ENCODE measurements around the gene TM4SF4.

The TM4SF4 gene

DNA sequence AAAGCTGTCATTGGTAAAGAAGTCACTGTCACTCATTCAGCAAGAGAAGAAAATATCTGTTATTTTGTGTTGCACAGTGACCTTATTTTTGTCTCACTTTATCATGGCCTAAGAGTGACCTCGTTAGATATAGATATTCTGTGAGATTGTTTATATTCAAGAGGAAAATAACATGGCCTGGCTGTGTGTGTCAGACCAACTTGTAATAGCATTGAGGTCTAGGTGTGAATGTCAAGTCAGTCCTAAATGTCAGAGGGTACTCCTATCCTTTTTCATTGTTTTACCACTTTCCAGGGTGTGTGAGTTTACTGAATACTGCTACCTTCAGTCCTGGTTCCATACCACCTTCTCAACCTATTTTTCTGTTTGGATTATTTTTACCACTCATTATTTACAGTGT lies 18.5 kb upstream of the TM4SF4 start:
- DNase-seq: no peak

DNA sequence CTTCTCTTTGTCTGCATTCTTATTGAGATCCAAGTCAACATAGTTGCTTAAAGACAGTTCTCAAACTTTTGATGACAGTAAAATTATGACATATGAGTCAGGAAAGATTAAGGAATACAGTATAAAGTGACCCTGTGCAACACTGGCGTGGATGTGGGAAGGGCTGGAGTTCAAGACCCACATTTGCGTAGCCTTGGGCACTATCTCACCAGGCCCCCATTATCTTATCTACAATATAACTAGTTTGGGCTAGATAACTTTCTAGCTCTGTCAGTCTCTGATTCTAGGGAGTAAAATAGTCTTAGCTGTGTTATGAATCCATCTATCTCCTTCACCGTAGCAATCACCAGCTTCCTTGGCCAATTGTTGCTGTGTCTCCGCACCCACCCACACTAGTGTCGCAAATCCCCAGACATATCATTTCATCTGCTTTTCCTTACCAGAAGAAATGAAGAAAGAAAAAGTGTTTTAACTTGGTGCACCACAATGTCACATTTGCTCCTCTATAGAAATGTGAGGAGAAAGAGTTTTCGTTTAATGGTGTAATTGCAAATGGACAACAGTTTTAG lies 14.9 kb upstream of the TM4SF4 start:
- DNase-seq: no peak

DNA sequence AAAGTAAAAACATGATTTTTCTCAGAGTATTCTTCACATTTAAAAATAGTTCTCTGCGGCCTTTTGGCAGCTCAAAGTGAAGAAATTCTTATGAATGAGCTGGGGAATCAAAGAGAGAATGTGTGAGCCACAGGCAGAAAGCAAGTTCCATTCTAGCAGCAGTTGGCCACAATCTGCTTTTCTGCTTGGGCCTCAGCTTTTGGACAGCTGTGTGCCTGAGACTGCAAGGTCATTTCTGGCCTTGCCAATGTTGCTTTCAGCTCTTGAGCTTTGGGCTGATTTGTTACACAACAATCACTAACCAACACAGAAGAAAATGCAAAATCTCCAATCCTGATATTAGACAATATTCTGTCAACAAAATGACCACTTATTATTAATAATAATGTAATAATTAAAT lies 14.4 kb upstream of the TM4SF4 start:
- DNase-seq: no peak

DNA sequence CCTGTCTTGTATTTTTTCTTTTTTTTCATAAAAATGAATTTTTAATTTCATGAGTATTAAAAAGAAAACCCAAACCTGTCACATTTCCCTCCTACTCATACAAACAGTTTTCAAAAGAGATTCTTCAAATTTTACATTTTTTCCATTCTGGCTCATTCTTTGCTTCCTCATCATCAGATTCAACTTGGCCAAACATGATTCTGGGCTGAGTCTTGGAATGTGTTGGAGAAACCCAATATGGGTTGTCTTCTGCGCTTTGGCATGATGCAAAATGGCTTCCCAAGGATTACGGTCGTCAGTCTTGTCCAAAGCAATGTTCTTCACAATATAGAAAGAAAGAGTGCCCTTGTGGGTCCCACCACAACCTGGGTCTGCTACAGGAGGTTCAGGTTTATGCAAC lies 12.4 kb upstream of the TM4SF4 start:
- no peak for DNase-seq

DNA sequence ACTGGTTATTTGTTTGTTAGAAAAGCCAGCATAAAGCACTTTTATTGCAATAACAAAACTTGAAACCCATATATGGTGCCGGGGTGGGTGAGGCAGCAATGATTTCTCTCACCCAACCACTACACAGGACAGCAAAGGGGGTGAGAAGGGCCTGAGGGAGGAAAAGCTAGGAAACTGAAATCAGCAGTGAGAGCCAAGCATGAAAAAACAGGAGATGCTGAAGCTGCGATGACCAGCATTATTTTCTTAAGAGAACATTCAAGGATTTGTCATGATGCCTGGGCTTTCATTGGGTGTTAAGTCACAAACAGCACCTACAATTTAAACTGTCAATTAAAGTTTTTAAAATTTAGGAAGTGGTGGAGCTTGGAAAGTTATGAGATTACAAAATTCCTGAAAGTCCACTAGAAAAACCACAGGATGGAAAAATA lies 11.9 kb upstream of the TM4SF4 start:
- no peak for DNase-seq

DNA sequence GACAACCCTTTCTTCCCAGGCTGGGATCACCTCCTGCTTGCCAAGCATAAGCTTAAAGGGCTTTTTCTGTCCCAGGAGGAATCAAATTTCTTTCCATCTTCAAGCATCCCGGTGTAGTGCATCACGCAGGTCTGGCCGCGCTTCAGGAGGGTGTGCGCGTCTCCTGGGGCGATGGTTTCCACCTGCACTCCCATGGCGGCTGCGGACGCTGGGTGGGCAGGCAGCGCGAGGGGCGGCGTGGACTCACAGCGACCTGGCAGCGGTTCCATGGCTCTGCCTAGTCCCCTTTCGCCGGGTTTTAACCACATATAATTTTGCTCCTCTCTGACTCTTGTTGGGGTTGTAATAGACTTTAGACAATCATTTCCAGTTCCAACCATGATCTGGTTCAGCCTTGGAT lies 10.6 kb upstream of the TM4SF4 start:
- no peak for DNase-seq

DNA sequence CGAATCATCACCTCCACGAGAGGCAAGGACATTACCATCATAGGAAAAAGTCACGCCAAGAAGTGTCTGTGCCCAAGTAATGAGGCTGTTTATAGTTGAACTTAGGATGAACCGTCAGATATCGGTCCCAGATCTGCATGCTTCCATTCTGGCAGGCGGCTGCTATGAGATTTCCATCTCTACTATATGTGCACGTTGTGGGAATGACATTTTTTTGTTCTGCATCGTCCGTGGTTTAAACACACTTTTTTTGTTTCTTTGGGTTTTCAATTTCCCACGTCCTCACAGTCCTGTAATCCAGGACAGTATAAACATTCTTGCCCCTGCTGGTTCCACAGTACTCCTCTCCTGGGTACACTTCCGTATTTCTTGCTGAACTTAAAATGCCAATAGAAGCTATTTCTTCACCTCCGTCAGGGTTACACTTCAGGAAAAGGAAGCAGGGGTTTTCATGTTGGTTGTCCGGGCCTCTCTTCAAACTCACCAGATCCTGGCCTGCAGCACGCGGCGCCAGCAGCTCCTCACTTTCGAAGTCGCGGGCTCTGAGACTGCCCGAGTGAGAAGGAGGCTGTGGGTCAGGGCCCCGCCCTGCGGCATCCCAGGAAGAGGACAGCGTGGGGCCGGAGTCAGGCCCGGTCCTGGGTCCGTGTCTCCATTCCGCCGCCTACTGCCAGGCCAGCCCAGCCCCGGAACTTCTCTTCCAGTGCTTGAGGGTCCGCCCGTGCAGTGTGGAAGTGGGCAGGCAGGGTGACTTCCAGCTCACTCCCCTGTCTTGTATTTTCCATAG lies 9.8 kb upstream of the TM4SF4 start:
- no peak for DNase-seq

DNA sequence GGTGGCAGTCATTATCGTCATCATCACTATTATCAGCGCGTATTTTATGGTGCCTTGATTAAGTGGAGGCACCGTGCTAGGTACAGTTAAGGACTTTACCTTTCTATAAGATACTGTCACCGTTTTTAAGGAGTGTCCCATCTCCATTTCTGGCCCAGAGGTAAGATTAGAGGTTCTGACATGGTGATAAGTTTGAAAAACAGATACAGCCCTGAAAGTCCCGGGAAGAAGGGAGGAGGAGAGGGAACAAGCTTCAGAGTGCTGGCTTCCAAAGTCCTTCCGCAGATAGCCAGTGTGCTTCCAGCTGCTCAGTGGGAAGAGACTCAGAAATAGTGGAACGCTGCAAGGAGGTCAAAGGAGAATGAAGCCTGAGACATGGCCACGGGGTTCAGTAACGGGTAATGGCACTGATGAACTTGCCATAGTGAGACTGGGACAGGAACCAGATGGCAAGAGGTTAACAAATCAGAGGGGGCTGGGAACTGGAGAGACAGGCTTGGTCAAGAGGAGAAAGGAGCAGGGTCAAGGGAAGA lies 9.1 kb upstream of the TM4SF4 start:
- DNase-seq: no peak

DNA sequence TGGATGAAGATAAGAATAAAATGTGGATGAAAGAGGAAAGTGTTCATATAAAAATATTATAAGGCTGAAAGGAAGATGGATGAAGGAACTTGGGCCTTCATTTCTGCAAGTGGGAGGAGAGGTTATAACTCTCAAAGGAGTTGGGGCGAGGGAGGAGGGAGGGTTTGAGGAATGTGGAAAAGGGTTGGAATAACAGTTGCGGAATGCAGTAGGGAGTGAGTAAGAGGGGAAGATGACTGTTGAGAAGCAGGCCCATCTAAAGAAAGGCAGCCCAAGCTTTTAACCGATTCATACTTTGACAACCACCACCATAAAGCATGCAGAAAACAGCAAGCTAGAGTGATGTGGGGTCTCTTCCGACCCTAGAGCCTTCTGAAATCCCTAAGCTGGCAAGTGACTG lies 8.3 kb upstream of the TM4SF4 start:
- DNase-seq: no peak

DNA sequence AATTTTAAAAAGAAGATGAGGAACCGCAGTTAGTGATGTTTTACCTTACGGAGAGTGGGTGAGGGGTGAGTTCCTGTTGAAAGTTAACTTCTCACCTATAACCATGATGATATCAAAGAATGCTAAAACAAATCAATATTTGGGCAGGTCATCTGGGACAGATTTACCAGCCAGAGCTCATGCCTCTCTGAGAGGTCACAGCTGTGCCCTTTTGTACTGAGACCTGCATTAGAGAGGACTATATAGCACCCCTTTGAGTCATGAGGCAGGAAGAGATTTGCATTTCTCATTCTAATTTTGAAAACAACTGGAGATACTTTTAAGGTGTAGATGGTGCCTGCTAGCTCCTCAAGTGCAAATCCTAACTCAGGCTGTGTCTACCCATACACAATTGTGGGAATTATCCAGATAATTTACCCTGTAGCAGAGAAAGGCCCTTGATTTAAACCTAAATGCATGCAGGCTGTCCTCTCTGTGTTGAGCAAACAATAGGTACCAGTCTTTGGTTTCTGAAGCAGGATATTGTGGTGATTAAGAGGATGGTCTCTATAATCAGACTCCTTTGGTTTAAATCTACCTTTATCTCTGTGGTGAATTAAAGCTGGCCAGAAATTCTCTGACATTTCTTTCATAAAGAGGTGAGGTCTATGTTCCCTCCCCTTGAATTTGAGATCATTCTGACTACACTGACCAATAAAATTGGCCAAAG lies 5.8 kb upstream of the TM4SF4 start:
- no peak for DNase-seq

DNA sequence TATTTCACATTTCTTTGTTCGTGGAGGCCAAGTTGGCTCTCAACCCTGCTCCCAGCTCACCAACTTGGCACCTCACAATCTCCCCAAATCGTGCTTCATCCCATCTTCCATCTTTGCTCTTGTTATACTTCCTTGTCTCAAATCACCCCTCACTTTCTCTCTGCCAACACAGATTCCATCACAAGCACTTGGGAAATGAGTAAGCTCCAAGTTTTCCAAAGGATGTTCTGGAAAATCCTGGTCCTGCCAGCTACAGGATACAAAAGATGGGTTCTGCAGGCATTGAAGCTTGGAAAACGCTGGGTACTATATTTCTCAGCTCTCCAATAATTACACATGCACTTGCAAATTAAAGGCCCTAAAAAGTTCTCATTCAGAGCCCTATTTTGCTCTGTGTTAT lies 4.1 kb upstream of the TM4SF4 start:
- DNase-seq: no peak

DNA sequence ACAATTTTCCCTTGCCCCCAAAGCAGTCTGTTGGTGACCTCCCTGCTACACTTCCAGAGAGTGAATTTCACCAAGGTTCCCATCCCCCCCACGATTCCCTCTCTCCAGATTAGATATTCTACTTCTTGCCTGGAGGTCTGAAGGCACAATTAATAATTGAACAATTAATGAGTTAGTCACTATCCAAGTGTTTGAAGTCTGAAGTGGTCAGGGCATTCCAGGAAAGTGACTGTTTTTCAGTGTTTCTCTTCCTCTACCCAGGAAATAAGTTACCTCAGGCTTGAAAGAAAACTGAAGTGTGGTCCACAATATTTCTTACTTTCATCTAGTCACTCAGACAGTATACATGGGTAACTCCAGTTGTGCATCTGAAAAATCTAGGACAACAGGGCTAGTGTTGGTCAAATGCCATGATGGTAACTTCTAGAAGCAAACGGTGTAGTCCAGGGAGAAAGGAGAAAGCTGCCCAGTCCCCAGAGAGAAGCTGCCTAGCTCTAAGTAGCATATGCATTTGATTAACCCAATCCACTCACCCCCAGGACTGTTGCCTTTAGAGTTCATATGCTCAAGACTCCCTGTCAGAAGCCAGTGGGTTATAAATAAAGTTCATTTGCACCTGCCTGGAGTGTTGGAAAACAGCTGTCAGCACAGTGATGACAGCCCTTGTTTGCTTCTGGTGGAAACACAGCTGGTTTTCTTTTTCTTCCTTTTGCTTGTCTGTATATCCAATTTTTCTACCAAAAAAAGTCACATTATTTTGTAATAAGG lies 2.3 kb upstream of the TM4SF4 start:
- no peak for DNase-seq

DNA sequence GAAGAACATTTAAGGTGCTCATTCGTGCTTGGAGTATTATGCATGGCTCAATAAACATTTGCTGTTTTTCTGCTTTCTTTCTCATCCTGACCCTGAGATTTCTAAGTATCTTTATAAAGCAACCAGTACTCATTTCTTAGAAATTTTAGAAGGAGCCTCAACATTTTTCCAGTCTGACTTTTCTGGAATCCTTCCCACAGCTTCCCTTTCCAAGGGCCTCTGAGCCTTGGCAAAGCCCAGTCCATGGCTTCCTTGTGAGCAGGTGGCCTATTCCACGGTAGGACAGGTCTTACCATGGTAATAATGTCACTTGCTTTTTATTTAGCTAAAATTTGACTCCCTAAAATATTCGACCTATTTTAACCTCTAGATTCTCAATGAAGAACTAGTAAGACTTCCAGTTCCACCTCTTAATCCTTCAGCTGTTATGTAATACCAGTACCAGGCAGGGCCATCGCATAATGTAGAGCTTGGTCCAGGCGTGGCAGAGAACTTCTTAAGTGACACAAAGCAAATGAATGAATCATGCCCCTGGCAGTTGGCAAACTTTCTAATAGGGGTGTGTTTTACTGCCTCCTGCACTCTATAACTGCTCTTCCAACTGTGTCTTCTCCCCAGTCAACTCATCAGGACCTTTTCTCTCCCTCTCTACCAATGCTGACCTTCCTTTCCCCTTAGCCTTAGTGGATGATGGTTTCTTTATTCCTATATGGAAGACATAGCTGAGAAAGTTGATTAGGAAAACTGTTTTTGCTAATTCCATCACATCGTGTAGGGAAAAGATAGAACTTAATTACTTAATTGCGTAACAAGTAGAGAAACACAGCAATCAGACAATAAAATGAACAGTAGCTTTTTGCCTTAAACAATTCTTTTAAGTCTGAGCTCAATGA lies 894 bp upstream of the TM4SF4 start:
- no peak for DNase-seq

DNA sequence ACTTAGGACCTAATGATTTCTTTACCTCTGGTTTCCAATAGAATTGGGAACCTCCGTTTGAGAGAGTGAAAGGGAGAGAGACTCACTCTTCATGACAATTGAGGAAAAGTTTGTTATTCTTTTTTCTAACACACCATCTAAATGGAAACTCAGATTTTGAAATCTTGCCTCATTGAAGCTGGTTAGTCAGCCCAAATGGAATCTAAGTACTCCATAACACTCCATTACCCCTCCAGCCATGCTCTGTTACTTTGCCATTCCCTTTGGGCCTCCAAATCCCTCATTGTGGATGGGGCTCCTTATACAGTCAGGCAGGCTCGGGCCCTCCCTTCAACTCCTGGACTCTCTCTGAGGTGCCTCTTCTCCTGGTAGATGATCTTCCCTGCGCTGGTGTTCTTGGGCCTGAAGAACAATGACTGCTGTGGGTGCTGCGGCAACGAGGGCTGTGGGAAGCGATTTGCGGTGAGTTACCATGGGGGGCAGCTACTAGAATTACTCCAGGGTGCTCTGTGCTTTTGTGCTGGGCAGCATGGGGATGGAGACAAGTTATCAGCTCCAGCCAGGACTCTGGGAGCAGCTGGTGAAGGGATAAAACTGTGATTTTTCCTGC lies 1.1 kb downstream of the TM4SF4 start:
- no peak for DNase-seq

DNA sequence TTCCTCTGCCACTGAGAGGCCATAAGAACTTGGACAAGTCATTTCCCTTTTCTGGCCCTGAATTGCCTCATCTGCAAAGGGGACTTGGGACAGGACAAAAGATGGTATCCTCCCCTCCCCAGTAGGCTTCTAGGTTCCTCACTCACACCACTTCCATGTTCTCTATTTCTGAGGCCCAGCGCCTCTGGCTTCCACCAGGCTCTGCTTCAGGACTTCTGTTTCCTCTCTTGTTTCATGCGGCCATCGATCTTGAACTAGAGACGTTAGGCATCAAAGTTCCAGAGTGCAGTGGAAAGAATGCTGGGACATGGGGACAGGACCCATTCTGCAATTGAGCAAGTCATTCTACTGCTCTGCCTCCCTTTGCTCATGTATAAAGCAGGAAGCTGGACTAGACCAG lies 1.7 kb downstream of the TM4SF4 start:
- no peak for DNase-seq

DNA sequence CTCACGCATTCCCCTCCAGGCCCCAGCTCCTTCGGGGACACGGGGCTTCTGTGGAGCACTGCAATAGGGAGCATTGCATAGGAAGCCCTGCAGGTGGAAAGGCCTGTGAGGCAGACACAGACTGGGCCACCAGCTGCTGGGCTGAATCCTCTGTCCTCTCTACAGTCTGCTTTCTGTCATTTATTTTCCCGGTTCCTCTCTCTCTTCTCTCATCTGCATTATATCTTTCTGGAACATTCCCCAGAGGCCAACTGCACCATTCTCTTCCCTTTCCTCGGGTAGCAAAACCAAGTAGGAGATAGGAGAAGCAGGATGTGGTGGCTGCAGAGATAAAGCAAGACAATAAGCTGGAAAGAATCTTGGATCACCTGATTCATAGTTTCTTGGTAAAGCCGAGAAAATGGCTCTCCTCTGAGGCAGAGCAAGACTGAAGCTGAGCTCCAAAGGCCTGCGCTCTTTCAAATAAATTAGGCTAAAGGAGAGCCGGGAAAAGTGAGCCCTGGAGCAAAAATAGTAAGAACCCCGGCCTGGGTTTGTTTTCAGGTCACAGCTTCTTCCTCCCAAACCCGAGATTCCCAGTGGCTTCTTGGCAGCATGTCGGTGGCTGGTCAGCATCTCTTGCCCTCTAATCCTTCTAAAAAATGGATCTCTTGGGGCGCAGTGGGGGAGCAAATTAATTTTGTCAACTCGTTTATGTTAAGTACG lies 5.3 kb downstream of the TM4SF4 start:
- no peak for DNase-seq

DNA sequence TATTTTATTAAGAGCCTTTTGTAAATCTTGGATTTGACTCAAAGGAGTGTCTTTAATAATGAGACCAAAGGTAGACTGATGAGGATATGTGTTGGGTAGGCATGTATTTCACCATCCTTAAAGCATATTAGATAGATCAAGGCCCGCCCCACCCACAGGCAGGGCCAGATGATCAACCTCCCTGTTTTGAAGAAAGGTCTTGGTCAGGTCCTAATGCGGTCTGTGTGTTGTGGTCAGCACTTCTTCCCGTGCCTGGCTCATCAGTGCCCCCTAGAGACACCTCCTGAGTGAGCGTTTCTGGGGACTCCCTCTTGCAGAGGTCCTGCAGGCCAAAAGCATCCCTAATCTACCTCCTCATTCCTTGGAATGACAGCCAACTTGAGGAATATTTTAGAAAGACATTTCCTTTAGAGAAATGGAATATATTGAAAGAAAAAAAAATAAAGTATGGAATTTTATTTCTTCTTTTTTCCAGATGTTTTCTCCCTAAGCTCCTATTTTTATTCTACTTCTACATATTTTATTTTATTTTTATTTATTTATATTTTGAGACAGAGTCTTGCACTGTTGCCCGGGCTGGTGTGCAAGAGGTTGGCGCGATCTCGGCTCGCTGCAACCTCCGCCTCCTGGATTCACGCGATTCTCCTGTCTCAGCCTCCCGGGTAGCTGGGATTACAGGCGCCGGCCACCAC lies 6.0 kb downstream of the TM4SF4 start:
- peak; percentile 77 for DNase-seq

DNA sequence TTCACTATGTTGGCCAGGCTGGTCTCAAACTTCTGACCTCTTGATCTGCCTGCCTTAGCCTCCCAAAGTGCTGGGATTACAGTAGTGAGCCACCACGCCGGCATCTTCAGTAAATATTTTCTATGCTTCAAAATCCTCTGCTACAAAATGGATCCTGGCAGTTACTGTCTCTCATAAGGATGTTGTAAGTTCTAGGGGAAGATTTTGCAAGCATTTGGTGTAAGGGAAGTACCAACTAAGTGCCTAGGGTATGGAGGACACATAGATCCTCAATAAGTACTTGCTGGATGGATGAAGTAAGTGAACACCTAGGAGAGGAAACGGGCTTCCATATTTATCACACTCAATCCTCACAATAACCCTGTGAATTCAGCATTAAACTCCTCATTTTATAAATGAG lies 6.6 kb downstream of the TM4SF4 start:
- no peak for DNase-seq

DNA sequence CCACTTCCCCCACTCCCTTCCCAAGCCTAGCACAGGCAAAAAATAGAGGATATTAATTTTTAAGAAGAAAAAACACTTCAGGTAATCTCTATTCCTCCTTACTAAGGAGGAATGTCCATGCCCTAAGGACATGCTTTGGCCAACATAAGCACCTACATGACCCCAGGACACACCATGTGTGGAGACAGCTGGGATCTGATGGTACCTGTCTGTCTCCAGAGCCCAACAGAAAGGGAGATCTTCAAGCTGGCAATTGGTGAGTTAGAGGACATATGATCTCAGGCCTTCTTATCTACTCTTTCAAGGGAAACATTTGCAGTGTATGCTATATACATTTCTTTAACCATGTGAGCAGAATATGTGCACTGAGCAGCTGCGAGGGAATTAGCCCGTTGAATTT lies 7.0 kb downstream of the TM4SF4 start:
- no peak for DNase-seq

DNA sequence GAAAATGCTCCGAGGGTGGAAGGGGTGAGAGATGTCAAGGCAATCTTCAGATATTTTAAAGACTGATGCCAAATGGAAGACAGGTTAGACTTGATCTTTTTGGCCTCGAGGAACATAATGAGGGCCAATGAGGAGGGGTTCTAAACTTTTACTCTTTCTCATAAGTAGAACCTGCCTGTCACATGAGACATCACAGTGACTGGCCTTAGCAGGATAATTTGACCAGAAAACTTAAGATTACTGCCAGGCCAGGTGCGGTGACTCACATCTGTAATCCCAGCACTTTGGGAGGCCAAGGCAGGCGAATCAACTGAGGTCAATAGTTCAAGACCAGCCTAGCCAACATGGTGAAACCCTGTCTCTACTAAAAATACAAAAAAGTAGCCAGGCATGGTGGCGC lies 12.2 kb downstream of the TM4SF4 start:
- DNase-seq: no peak

Measured in hematopoietic multipotent progenitor cell treated with erythropoietin and hydrocortisone succinate and interleukin-3 and kit ligand, for 6 days (in vitro differentiated cells).